ENCODE data around the gene CIDEB. TPM values are rescaled to one million over a fixed set of nuclear protein-coding genes. Genes with fewer than 3 reads are reported as not detected.

CIDEB gene
- total and polyA plus RNA-seq, 2 of the 13 experiments (the other 11 are each of a cell fraction or from before 2014, with no cell fraction given) = 35.8 to 110 TPM

- ATAC-seq (no peak), FAIRE-seq (no peak), DNase-seq (ENCODE audit: low spot score) (no peak)
- ChIA-PET POLR2A (interaction anchor here (0.9 to 4.8 kb wide), 4 partner anchors 9 to 84 kb away, joined by 3 to 27 read pairs (median 3); partner anchors contain the start of genes RABGGTA and TM9SF1), CTCF (ENCODE audit: low intra/inter-chr PET ratio, low total read pairs) (no interaction called here)
- intact Hi-C loops (cut with micrococcal nuclease; ENCODE audit: unreplicated experiment) (no loop called here), in situ Hi-C loops (cut with HindIII; ENCODE audit: extremely low pct_ligation_motif_present, low pct_unique_long_range_greater_than_20kb) (no loop called here)
- peaks cover 2% of the 10 kb centered on the region for H3K79me2 ChIP-seq (ENCODE audit: insufficient read depth, low read length)
- no peak overlapping the region for H3K4me3 ChIP-seq (replicated peaks in 1 of 3; ENCODE audit: insufficient read depth in 1 of 3, low read depth in 2 of 3, low read length in 3 of 3)
- no peaks in the 10 kb centered on the region for H3K27me3 ChIP-seq (ENCODE audit: control insufficient read depth in 1 of 2, insufficient read depth in 2 of 2, low read length in 2 of 2)
- H3K4me2 ChIP-seq (ENCODE audit: low read depth, low read length) = no peak overlapping the region
- no peaks in the 10 kb centered on the region for H3K9me3 ChIP-seq (ENCODE audit: low read length)
- no peak overlapping the region for H3K27ac ChIP-seq (ENCODE audit: extremely low read length, insufficient read depth, low read length)
- no peaks in the 10 kb centered on the region for H3K36me3 ChIP-seq (replicated peaks in 1 of 2; ENCODE audit: control insufficient read depth in 1 of 2, insufficient read depth in 2 of 2, low read length in 2 of 2)
- no TSS peak for BruUV-seq (replicated peaks)
- no peaks in the 10 kb centered on the region for H3K4me1 ChIP-seq (ENCODE audit: insufficient read depth, low read length)
- H3K9ac ChIP-seq (ENCODE audit: insufficient read depth, low read depth, low read length) = no peak overlapping the region
- no peaks in the 10 kb centered on the region for H4K20me1 ChIP-seq (ENCODE audit: insufficient read depth, low read length)
- H2AFZ ChIP-seq (ENCODE audit: low read length) = no peak overlapping the region
- WGBS (ENCODE audit: low lambda C conversion rate) = 82% methylated on average over 11 of the region's 11 CpGs
- TF ChIP-seq SRY (CRISPR knock-in tag; IDR thresholded peaks at IDR 0.05) = no peak
- peak; percentile 13 for TF ChIP-seq XRCC5 (optimal IDR thresholded peaks at IDR 0.05; ENCODE audit: low read length)
- no peak for TF ChIP-seq RBM22 (optimal IDR thresholded peaks at IDR 0.05; ENCODE audit: low read length)
- TF ChIP-seq HIVEP1 (CRISPR knock-in tag; IDR thresholded peaks at IDR 0.05) = 0 out of 2 replicates have a peak, but pooled peaks have one; percentile 47
- TF ChIP-seq POLR2A (IDR thresholded peaks at IDR 0.05; ENCODE audit: insufficient read depth in 1 of 2, low read depth in 2 of 2, low read length in 2 of 2) = 0 out of 4 replicates have a peak, but pooled peaks of 1 of the 2 experiments have one; percentile 10
- no peak for TF ChIP-seq ZBTB20 (CRISPR knock-in tag; IDR thresholded peaks at IDR 0.05; ENCODE audit: borderline replicate concordance, low read depth)
- TF ChIP-seq, protein P1, sequence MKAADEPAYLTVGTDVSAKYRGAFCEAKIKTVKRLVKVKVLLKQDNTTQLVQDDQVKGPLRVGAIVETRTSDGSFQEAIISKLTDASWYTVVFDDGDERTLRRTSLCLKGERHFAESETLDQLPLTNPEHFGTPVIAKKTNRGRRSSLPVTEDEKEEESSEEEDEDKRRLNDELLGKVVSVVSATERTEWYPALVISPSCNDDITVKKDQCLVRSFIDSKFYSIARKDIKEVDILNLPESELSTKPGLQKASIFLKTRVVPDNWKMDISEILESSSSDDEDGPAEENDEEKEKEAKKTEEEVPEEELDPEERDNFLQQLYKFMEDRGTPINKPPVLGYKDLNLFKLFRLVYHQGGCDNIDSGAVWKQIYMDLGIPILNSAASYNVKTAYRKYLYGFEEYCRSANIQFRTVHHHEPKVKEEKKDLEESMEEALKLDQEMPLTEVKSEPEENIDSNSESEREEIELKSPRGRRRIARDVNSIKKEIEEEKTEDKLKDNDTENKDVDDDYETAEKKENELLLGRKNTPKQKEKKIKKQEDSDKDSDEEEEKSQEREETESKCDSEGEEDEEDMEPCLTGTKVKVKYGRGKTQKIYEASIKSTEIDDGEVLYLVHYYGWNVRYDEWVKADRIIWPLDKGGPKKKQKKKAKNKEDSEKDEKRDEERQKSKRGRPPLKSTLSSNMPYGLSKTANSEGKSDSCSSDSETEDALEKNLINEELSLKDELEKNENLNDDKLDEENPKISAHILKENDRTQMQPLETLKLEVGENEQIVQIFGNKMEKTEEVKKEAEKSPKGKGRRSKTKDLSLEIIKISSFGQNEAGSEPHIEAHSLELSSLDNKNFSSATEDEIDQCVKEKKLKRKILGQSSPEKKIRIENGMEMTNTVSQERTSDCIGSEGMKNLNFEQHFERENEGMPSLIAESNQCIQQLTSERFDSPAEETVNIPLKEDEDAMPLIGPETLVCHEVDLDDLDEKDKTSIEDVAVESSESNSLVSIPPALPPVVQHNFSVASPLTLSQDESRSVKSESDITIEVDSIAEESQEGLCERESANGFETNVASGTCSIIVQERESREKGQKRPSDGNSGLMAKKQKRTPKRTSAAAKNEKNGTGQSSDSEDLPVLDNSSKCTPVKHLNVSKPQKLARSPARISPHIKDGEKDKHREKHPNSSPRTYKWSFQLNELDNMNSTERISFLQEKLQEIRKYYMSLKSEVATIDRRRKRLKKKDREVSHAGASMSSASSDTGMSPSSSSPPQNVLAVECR (CRISPR knock-in tag; IDR thresholded peaks at IDR 0.05; ENCODE audit: borderline replicate concordance) = 0 out of 2 replicates have a peak, but pooled peaks have one; percentile 8
- TF ChIP-seq KLF15 (CRISPR knock-in tag; IDR thresholded peaks at IDR 0.05; ENCODE audit: borderline replicate concordance) = 0 out of 2 replicates have a peak, but pooled peaks have one; percentile 27
- no peak for TF ChIP-seq HDAC6 (IDR thresholded peaks at IDR 0.05; ENCODE audit: low read depth, low read length)
- no peak for TF ChIP-seq YY1 (IDR thresholded peaks at IDR 0.05; ENCODE audit: insufficient read depth, insufficient replicate concordance, low read depth, low read length)
- peak; percentile 33; the same call in 1 of the 2 replicates for TF ChIP-seq CTCF (CRISPR knock-in tag; IDR thresholded peaks at IDR 0.05)
- TF ChIP-seq TFDP1 (CRISPR knock-in tag; IDR thresholded peaks at IDR 0.05; ENCODE audit: borderline replicate concordance) = no peak
- TF ChIP-seq KDM5A (IDR thresholded peaks at IDR 0.05; ENCODE audit: borderline replicate concordance, low read length) = no peak
- TF ChIP-seq, protein P2, sequence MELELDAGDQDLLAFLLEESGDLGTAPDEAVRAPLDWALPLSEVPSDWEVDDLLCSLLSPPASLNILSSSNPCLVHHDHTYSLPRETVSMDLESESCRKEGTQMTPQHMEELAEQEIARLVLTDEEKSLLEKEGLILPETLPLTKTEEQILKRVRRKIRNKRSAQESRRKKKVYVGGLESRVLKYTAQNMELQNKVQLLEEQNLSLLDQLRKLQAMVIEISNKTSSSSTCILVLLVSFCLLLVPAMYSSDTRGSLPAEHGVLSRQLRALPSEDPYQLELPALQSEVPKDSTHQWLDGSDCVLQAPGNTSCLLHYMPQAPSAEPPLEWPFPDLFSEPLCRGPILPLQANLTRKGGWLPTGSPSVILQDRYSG (CRISPR knock-in tag; IDR thresholded peaks at IDR 0.05) = no peak
These were observed 28.2 kb downstream of the CIDEB start for GRCh38 chr14:24279301-24280186.

Measured in HepG2 (cell line).